ENCODE measurements around the gene RAPGEF6.

DNA sequence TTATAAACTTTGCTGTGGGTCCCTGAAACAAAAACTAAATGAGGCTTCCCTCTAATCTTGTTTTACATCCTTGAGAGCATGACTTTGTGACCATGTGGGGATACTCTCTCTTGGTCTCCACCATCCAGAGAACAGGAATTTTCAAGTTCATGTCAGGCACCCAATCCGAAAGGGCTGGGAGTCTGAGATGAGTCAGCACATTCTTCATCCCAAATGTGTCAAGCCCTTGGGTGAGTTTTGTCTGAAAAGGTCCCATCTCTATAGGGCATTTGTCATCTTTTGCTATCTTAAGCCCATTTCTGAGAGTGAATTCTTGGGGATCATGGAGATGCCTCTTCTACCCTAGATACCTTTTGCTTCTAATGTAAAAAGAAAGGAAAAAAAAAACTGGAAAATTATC, 26.9 kb upstream of the RAPGEF6 start:
- TF ChIP-seq, protein P1, sequence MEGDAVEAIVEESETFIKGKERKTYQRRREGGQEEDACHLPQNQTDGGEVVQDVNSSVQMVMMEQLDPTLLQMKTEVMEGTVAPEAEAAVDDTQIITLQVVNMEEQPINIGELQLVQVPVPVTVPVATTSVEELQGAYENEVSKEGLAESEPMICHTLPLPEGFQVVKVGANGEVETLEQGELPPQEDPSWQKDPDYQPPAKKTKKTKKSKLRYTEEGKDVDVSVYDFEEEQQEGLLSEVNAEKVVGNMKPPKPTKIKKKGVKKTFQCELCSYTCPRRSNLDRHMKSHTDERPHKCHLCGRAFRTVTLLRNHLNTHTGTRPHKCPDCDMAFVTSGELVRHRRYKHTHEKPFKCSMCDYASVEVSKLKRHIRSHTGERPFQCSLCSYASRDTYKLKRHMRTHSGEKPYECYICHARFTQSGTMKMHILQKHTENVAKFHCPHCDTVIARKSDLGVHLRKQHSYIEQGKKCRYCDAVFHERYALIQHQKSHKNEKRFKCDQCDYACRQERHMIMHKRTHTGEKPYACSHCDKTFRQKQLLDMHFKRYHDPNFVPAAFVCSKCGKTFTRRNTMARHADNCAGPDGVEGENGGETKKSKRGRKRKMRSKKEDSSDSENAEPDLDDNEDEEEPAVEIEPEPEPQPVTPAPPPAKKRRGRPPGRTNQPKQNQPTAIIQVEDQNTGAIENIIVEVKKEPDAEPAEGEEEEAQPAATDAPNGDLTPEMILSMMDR (IDR thresholded peaks at IDR 0.05) = no peak
- no peak for TF ChIP-seq POLR2A (IDR thresholded peaks at IDR 0.05)

All from heart left ventricle (tissue), 13 donors.